Stimulated activated CD8-positive, alpha-beta memory T cell treated with anti-CD3 and anti-CD28 coated beads, Interleukin-7, amount 100 ng/mL, for 1 hour (primary cell): ENCODE measurements around the gene AMH.
"Not testable (repeated sequence)": the region's sequence is repeated elsewhere in the genome, so short reads cannot be mapped to it uniquely, and the experiment has no call there.

ENCODE experiments used
- DNase-seq, 2 donors: peaks; one replicate each; pipeline ENCODE4 v3.0.0-alpha.2; 2020; ENCODE audit warnings: low read depth in 2 of 2

The AMH gene

GRCh38 chr19:2270423-2271233 lies 21.5 kb downstream of the AMH start:
- DNase-seq, result peak in 1 of 2 donors; percentile 41

GRCh38 chr19:2271234-2272103 lies 22.3 kb downstream of the AMH start:
- no peak for DNase-seq

GRCh38 chr19:2273356-2274184 lies 24.4 kb downstream of the AMH start:
- DNase-seq, result peak; percentile 49 to 51

- no peak for DNase-seq
Observed at GRCh38 chr19:2274185-2274711, 25.1 kb downstream of the AMH start.

- no peak for DNase-seq
Observed at GRCh38 chr19:2274931-2275535, 25.9 kb downstream of the AMH start.

- DNase-seq, result no peak
Observed at GRCh38 chr19:2275588-2276428, 26.7 kb downstream of the AMH start.

- DNase-seq, result no peak
Observed at GRCh38 chr19:2276429-2276986, 27.4 kb downstream of the AMH start.

GRCh38 chr19:2277138-2277537 lies 28.0 kb downstream of the AMH start:
- DNase-seq, result no peak

GRCh38 chr19:2278459-2279158 lies 29.5 kb downstream of the AMH start:
- no peak for DNase-seq

- no peak for DNase-seq
Observed at GRCh38 chr19:2280633-2281264, 31.6 kb downstream of the AMH start.

- DNase-seq, result not testable (repeated sequence)
Observed at GRCh38 chr19:2281265-2282061, 32.3 kb downstream of the AMH start.

GRCh38 chr19:2282062-2282861 lies 33.1 kb downstream of the AMH start, which contains the start of gene PEAK3:
PEAK3 (minus strand) TSS chr19:2282175; CDS start chr19:2280931, 1,244 bp downstream.
- no peak for DNase-seq

- DNase-seq, result no peak
Observed at GRCh38 chr19:2282862-2283237, 33.7 kb downstream of the AMH start.

GRCh38 chr19:2283835-2284507 lies 34.8 kb downstream of the AMH start:
- no peak for DNase-seq

GRCh38 chr19:2286402-2287140 lies 37.4 kb downstream of the AMH start:
- no peak for DNase-seq
